HG03520 (cell line): ENCODE measurements around the gene TRIM61.

Experiments
- ATAC-seq: cut with Tn5 transposase; IDR thresholded peaks from one replicate; pipeline ENCODE4 v1.9.1; 2021; ENCODE audit warnings: mild to moderate bottlenecking, moderate library complexity; ENCODE audit not compliant: unreplicated experiment

TRIM61 gene

DNA sequence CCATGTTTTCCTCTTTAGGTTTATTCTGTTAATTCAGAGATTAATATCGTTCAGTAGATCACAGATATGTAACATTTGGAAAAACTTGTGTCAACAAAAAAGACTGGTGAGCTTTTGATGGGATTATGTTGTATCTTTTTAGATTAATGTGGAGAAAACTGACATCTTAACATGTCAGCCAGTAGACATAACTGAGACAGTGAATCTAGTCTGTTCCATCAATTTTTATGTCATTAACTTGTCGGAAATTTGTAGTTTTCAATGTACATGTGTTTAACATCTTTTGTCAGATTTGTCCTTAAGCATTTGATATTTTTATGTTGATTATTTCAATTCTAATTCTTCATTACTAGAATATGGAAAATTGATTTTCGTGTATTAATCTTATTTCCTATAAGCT is 58.5 kb downstream of the TRIM61 start:
- no peak for ATAC-seq
